Measurements from ENCODE around the gene RAX2.

Gene RAX2

DNA sequence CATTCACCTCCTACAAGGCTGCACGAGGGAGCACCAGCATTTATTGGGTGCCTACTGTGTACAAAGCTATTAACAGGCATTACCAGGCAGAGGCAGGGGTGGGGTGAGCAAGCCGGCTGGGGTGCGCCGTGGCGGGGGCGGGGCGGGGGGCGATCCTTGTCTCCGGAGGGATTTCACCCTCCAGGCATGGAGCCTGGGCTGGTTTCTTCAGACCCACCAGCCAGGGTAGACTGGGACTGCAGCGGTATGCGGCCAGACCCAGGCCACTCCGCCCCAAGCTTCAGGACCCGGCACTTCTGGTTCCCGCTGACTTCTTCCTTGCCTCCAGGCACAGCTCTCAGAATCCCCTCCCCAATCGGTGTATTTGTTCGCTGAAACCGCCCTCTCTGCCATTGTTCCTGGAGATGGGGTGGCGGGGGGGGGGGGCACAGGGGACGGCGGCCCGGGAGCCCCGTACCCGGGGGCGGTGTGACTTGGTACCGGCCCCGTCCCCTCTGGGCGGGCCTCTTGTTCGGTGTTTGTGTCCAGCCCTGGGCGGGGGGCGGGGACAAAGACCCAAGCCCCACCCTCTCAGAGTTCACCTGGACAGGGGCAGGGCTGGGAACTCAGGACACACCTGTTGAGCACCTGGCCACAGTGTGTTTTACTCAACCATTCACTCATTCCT is 49.5 kb downstream of the RAX2 start:
- H3K4me1 Mint-ChIP-seq (ENCODE audit: low read depth) = peaks cover 10% of the 10 kb centered on the region
- H3K27me3 Mint-ChIP-seq = peaks cover 8% of the 10 kb centered on the region
- H3K9me3 Mint-ChIP-seq = no peaks in the 10 kb centered on the region
- H3K27ac Mint-ChIP-seq = no peak overlapping the region
- no peak overlapping the region for H3K4me3 Mint-ChIP-seq
- H3K36me3 Mint-ChIP-seq (ENCODE audit: low read depth) = no peaks in the 10 kb centered on the region

DNA sequence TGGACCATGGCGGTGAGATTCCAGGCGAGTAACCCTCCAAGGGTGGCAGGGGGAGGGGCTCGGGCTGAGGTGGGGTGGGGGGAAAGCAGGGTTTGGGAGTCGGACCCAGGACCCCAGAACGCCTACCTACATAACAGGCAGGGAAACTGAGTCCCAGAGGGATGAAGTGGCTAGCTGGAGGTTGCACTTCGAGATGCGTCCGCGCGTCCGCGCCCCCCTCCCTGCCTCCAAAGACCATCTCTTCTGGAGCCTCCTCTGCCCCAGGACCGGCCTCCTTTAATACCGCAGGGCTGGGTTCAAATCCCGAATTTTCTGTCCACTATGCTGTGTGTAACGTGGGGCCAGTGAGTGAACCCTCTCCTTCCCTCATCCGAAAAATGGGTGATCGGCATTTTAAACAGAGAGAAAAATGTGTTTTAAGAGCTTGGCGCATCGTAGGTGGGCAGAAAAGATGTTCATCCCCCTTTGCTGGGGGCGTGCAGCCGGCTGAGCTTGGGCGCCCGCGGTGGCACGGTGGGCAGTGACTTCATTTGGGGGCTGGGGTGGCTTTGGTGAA is 50.1 kb downstream of the RAX2 start:
- Mint-ChIP-seq H3K4me3 (peak overlapping the region; percentile 52), H3K27me3 (peaks cover 8% of the 10 kb centered on the region), H3K27ac (no peak overlapping the region)

DNA sequence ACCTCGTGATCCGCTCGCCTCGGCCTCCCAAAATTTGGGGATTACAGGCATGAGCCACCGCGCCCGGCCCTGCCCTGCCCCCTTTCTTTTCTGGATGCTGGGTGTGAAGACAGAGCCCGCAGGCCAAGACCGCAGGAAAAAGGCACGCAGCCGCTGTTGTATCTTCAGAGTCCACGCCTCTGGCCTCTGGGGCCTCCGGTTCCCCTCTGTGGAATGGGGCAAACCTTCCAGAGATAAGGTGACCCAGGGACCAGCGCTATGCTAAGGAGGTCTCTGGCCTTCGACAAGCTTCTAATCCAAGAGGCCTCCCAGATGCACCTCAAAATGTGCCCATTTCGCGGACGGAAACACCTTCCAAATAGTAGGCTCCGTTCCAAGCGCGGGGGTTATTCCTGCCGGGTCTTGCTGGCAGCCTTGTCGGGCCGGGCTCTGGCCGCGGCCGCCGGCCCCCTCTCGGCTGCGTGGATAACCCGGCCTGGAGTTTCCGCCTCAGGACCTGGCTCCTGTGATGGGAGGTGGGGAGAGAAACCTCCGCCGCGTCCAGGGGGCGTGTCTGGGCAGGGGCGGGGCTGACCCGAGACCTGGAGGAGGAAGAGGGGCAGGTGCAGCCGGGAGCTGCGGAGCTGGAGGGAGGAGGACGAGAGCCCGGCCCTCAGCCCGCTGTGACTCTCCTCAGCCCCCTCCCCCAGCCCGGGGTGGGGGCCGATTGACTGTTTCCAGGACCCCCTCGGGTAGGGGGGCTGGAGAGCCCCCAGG is 50.7 kb downstream of the RAX2 start:
- peak overlapping the region; percentile 45 for H3K4me3 Mint-ChIP-seq
- no peaks in the 10 kb centered on the region for H3K36me3 Mint-ChIP-seq (ENCODE audit: low read depth)
- peaks cover 8% of the 10 kb centered on the region for H3K27me3 Mint-ChIP-seq
- H3K4me1 Mint-ChIP-seq (ENCODE audit: low read depth) = peaks cover 10% of the 10 kb centered on the region
- H3K27ac Mint-ChIP-seq = no peak overlapping the region
- H3K9me3 Mint-ChIP-seq = no peaks in the 10 kb centered on the region

More for the DNA sequence above, 50.1 kb downstream of the RAX2 start:
- Mint-ChIP-seq H3K9me3 (no peaks in the 10 kb centered on the region), H3K36me3 (ENCODE audit: low read depth) (no peaks in the 10 kb centered on the region), H3K4me1 (ENCODE audit: low read depth) (peaks cover 10% of the 10 kb centered on the region)

DNA sequence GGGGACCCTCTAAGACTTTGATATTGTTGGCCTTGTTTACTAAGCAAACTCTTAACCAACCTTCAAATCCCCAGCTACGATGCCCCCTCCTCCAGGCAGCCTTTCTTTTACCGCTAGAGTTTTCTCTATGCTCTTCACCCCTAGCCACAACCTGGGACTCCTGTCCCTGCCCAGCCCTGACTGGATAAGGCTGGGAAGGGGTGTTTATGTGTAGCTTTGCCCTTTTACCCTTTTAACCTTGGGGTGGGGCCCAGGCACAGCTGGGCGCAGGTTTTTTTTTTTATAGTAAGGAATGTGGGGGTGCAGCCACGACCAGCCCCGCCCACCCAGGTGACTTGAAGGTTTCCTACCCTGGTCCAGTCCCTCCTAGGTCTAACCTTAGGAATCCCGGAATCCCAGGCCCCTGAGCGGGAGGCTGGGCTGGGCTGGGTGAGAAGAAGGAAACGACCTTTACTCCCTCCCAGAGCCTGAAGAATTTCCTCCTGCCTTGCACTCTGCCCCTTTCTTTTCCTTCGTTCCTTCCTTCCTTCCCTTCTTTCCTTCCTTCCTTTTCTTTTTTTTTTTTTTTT is 51.6 kb downstream of the RAX2 start:
- H3K4me1 Mint-ChIP-seq (ENCODE audit: low read depth) = peaks cover 10% of the 10 kb centered on the region
- no peaks in the 10 kb centered on the region for H3K9me3 Mint-ChIP-seq
- no peaks in the 10 kb centered on the region for H3K36me3 Mint-ChIP-seq (ENCODE audit: low read depth)
- H3K4me3 Mint-ChIP-seq = no peak overlapping the region
- peaks cover 8% of the 10 kb centered on the region for H3K27me3 Mint-ChIP-seq
- no peak overlapping the region for H3K27ac Mint-ChIP-seq

DNA sequence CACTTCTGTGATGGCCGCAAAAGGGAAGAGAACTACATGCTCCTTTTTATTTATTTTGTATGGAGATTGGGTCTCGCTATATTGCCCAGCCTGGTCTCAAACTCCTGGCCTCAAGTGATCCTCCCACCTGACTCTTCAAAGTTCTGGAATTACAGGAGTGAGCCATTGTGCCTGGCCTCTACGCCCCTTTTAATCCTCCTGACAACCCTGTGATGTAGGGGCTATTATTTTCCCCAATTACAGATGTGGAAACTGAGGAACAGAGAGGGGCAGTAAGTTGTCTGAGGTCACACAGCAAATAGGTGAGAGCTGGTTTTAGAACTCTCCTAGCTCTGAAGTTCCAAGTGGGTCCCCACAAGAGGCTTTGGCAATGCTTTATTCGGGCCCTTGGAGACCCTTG is 52.2 kb downstream of the RAX2 start:
- H3K4me1 Mint-ChIP-seq (ENCODE audit: low read depth) = peaks cover 10% of the 10 kb centered on the region
- peaks cover 8% of the 10 kb centered on the region for H3K27me3 Mint-ChIP-seq
- H3K36me3 Mint-ChIP-seq (ENCODE audit: low read depth) = no peaks in the 10 kb centered on the region
- no peak overlapping the region for H3K27ac Mint-ChIP-seq
- no peaks in the 10 kb centered on the region for H3K9me3 Mint-ChIP-seq
- H3K4me3 Mint-ChIP-seq = no peak overlapping the region

All from stimulated activated naive CD8-positive, alpha-beta T cell treated with anti-CD3 and anti-CD28 coated beads, Interleukin-15, Interleukin-2, amounts not matched to agents 100 ng/mL and 50 ng/mL, for 24 hours (primary cell).